ENCODE measurements around the gene PSME3.

- TF ChIP-seq CTCF (conservative IDR thresholded peaks at IDR 0.05) (no peak), ZFX (IDR thresholded peaks at IDR 0.05) (no peak)
These were observed 12.9 kb downstream of the PSME3 start for GRCh38 chr17:42845918-42846593.
